H4 (cell line): Measurements from ENCODE around the gene LEFTY1. TPM values are rescaled to one million over a fixed set of nuclear protein-coding genes. Genes with fewer than 3 reads are reported as not detected.

ENCODE experiments used
- DNase-seq: peaks from one replicate; pipeline ENCODE4 v3.0.0-alpha.2; 2015; ENCODE audit warnings: low spot score
- total RNA-seq: library from RNA; depleted of rRNA; stranded (reverse); fragments of >200 nt; shearing (Covaris generic); gene quantifications from 2 replicates; pipeline ENCODE4 v1.2.3, GENCODE V29; 2014

The LEFTY1 gene
- total RNA-seq, 1 experiment from 2014 or later = 0.50 TPM

- no peak for DNase-seq
These were observed 17.4 kb downstream of the LEFTY1 start for GRCh38 chr1:225871359-225872074.

GRCh38 chr1:225870911-225871310 lies 18.0 kb downstream of the LEFTY1 start:
- DNase-seq = no peak

- no peak for DNase-seq
These were observed 20.2 kb downstream of the LEFTY1 start for GRCh38 chr1:225868631-225869330.

GRCh38 chr1:225866981-225867380 lies 22.0 kb downstream of the LEFTY1 start:
- no peak for DNase-seq

GRCh38 chr1:225866061-225866837 lies 22.7 kb downstream of the LEFTY1 start:
- no peak for DNase-seq

GRCh38 chr1:225865514-225865913 lies 23.4 kb downstream of the LEFTY1 start:
- DNase-seq = no peak

- no peak for DNase-seq
These were observed 25.8 kb downstream of the LEFTY1 start for GRCh38 chr1:225863167-225863566.

GRCh38 chr1:225862581-225862950 lies 26.4 kb downstream of the LEFTY1 start:
- no peak for DNase-seq

- DNase-seq = no peak
These were observed 26.9 kb downstream of the LEFTY1 start for GRCh38 chr1:225861834-225862580.

- no peak for DNase-seq
These were observed 28.0 kb downstream of the LEFTY1 start for GRCh38 chr1:225860876-225861441.

GRCh38 chr1:225860107-225860506 lies 28.8 kb downstream of the LEFTY1 start:
- DNase-seq = no peak

- no peak for DNase-seq
These were observed 29.8 kb downstream of the LEFTY1 start for GRCh38 chr1:225859151-225859550.

- DNase-seq = no peak
These were observed 31.7 kb downstream of the LEFTY1 start for GRCh38 chr1:225857256-225857655.

- no peak for DNase-seq
These were observed 33.2 kb downstream of the LEFTY1 start for GRCh38 chr1:225855503-225856300.

GRCh38 chr1:225853441-225853840 lies 35.5 kb downstream of the LEFTY1 start:
- no peak for DNase-seq

- DNase-seq = no peak
These were observed 36.4 kb downstream of the LEFTY1 start for GRCh38 chr1:225852413-225853124.

GRCh38 chr1:225851805-225852204 lies 37.1 kb downstream of the LEFTY1 start:
- DNase-seq = no peak

- no peak for DNase-seq
These were observed 38.6 kb downstream of the LEFTY1 start for GRCh38 chr1:225850370-225850769.

GRCh38 chr1:225849925-225850324 lies 39.0 kb downstream of the LEFTY1 start:
- DNase-seq = no peak
